Neural progenitor cell (in vitro differentiated cells): ENCODE data around the gene MICB. TPM values are rescaled to one million over a fixed set of nuclear protein-coding genes. Genes with fewer than 3 reads are reported as not detected.

Experiments
- DNase-seq: peaks from one replicate; pipeline ENCODE4 v3.0.0-alpha.2; 2016; ENCODE audit warnings: low spot score
- H2AFZ ChIP-seq: fragments of 200-600 bp; sonication (generic); replicated peaks from 2 replicates; pipeline ENCODE4 v1.6.1; 2016; ENCODE audit warnings: antibody characterized with exemption
- H3F3A ChIP-seq: fragments of 200-600 bp; sonication (generic); 2 replicates; pipeline ENCODE4 v1.6.1; 2016; ENCODE audit warnings: antibody characterized with exemption, low read depth
- H3K27ac ChIP-seq: fragments of 200-600 bp; sonication (generic); 2 replicates; pipeline ENCODE4 v1.5.1; 2016; ENCODE audit warnings: mild to moderate bottlenecking
- H3K27me3 ChIP-seq: fragments of 200-600 bp; sonication (generic); 2 replicates; pipeline ENCODE4 v1.6.1; 2016; ENCODE audit warnings: mild to moderate bottlenecking, moderate library complexity
- H3K36me3 ChIP-seq: fragments of 200-600 bp; sonication (generic); 2 replicates; pipeline ENCODE4 v1.5.1; 2016
- H3K4me1 ChIP-seq: fragments of 200-600 bp; sonication (generic); 2 replicates; pipeline ENCODE4 v1.6.1; 2016; ENCODE audit warnings: mixed run types
- H3K4me2 ChIP-seq: fragments of 200-600 bp; sonication (generic); 2 replicates; pipeline ENCODE4 v1.6.1; 2016
- H3K4me3 ChIP-seq: fragments of 200-600 bp; sonication (generic); 2 replicates; pipeline ENCODE4 v1.5.1; 2016
- H3K79me2 ChIP-seq: fragments of 200-600 bp; sonication (generic); 2 replicates; pipeline ENCODE4 v1.6.1; 2016; ENCODE audit warnings: low read depth
- H3K9ac ChIP-seq: fragments of 200-600 bp; sonication (generic); 2 replicates; pipeline ENCODE4 v1.6.1; 2016
- H3K9me3 ChIP-seq: fragments of 200-600 bp; sonication (generic); 2 replicates; pipeline ENCODE4 v1.5.1; 2016; ENCODE audit warnings: low read depth
- H4K20me1 ChIP-seq: fragments of 200-600 bp; sonication (generic); 2 replicates; pipeline ENCODE4 v1.6.1; 2016; ENCODE audit warnings: low read depth
- H3K27ac Mint-ChIP-seq: 3 replicates; pipeline ENCODE4 v1.8.0; 2021; ENCODE audit warnings: mixed read lengths
- H3K27me3 Mint-ChIP-seq: 2 replicates; pipeline ENCODE4 v1.8.0; 2022; ENCODE audit warnings: low read depth, mild to moderate bottlenecking, inconsistent platforms, moderate library complexity, mixed read lengths; ENCODE audit not compliant: insufficient read depth
- H3K36me3 Mint-ChIP-seq: 3 replicates; pipeline ENCODE4 v1.8.0; 2021; ENCODE audit warnings: mixed read lengths
- H3K4me1 Mint-ChIP-seq: 3 replicates; pipeline ENCODE4 v1.8.0; 2021; ENCODE audit warnings: mixed read lengths
- H3K4me3 Mint-ChIP-seq: 3 replicates; pipeline ENCODE4 v1.8.0; 2021; ENCODE audit warnings: mild to moderate bottlenecking, moderate library complexity, mixed read lengths
- H3K9me3 Mint-ChIP-seq: 3 replicates; pipeline ENCODE4 v1.8.0; 2020; ENCODE audit warnings: mixed read lengths
- CTCF ChIP-seq: fragments of 200-600 bp; sonication (generic); IDR thresholded peaks from 2 replicates; pipeline ENCODE4 v1.5.1; 2017; ENCODE audit warnings: antibody characterized with exemption, mild to moderate bottlenecking
- EZH2 ChIP-seq: fragments of 200-600 bp; sonication (generic); IDR thresholded peaks from 2 replicates; pipeline ENCODE4 v1.6.1; 2017; ENCODE audit warnings: antibody characterized with exemption, mild to moderate bottlenecking, moderate library complexity
- EZH2phosphoT487 ChIP-seq: fragments of 200-600 bp; sonication (generic); IDR thresholded peaks from 2 replicates; pipeline ENCODE4 v1.6.1; 2017; ENCODE audit warnings: antibody characterized with exemption
- total RNA-seq: library from RNA; depleted of rRNA; stranded (reverse); fragments of >200 nt; gene quantifications from 2 replicates; pipeline ENCODE4 v1.2.3, GENCODE V29; 2015; ENCODE audit warnings: low replicate concordance

MICB gene
- total RNA-seq, 1 donor from 2014 or later: 9.1 TPM

- Histone ChIP-seq H3K36me3 (peaks cover 36% of the 10 kb centered on the region), H2AFZ (no peak overlapping the region), H3K4me2 (no peak overlapping the region), H3K27ac (peak overlapping the region; percentile 74), H3K9ac (no peak overlapping the region), H3K27me3 (no peaks in the 10 kb centered on the region), H3F3A (peaks cover 86% of the 10 kb centered on the region), H3K4me1 (no peaks in the 10 kb centered on the region), H3K79me2 (peaks cover 62% of the 10 kb centered on the region), H3K4me3 (no peak overlapping the region), H3K9me3 (no peaks in the 10 kb centered on the region), H4K20me1 (peaks cover 98% of the 10 kb centered on the region)
- Mint-ChIP-seq H3K27me3 (peaks cover 4% of the 10 kb centered on the region), H3K27ac (no peak overlapping the region), H3K36me3 (peaks cover 61% of the 10 kb centered on the region), H3K4me3 (no peak overlapping the region), H3K4me1 (peaks cover 4% of the 10 kb centered on the region), H3K9me3 (no peaks in the 10 kb centered on the region)
- no peak for TF ChIP-seq CTCF
- no peak for TF ChIP-seq EZH2phosphoT487
- no peak for TF ChIP-seq EZH2
- no peak for DNase-seq
These were observed 35.5 kb downstream of the MICB start for GRCh38 chr6:31533455-31533841.

GRCh38 chr6:31534011-31534410 lies 36.1 kb downstream of the MICB start:
- no peak overlapping the region for H2AFZ ChIP-seq
- Mint-ChIP-seq H3K27me3 (peaks cover 4% of the 10 kb centered on the region), H3K36me3 (peaks cover 67% of the 10 kb centered on the region), H3K9me3 (no peaks in the 10 kb centered on the region), H3K4me3 (no peak overlapping the region), H3K27ac (no peak overlapping the region), H3K4me1 (peaks cover 9% of the 10 kb centered on the region)
- H3K9me3 ChIP-seq: no peaks in the 10 kb centered on the region
- no peak overlapping the region for H3K27ac ChIP-seq
- H3K4me2 ChIP-seq: no peak overlapping the region
- peaks cover 99% of the 10 kb centered on the region for H4K20me1 ChIP-seq
- H3K4me3 ChIP-seq: no peak overlapping the region
- peaks cover 86% of the 10 kb centered on the region for H3F3A ChIP-seq
- H3K27me3 ChIP-seq: no peaks in the 10 kb centered on the region
- peaks cover 1% of the 10 kb centered on the region for H3K4me1 ChIP-seq
- TF ChIP-seq CTCF (no peak), EZH2 (no peak), EZH2phosphoT487 (no peak)
- no peak overlapping the region for H3K9ac ChIP-seq
- DNase-seq: no peak
- H3K36me3 ChIP-seq: peaks cover 42% of the 10 kb centered on the region
- peaks cover 68% of the 10 kb centered on the region for H3K79me2 ChIP-seq

- Histone ChIP-seq H3K27ac (peak overlapping the region; percentile 20), H3F3A (peaks cover 87% of the 10 kb centered on the region), H3K4me3 (no peak overlapping the region), H3K36me3 (peaks cover 47% of the 10 kb centered on the region), H4K20me1 (peaks cover 99% of the 10 kb centered on the region), H3K9ac (no peak overlapping the region), H3K4me2 (no peak overlapping the region), H3K27me3 (no peaks in the 10 kb centered on the region), H3K4me1 (peaks cover 7% of the 10 kb centered on the region), H3K79me2 (peaks cover 74% of the 10 kb centered on the region), H2AFZ (no peak overlapping the region), H3K9me3 (no peaks in the 10 kb centered on the region)
- H3K27me3 Mint-ChIP-seq: peaks cover 4% of the 10 kb centered on the region
- no peaks in the 10 kb centered on the region for H3K9me3 Mint-ChIP-seq
- H3K27ac Mint-ChIP-seq: no peak overlapping the region
- H3K4me1 Mint-ChIP-seq: peaks cover 14% of the 10 kb centered on the region
- no peak overlapping the region for H3K4me3 Mint-ChIP-seq
- no peak for TF ChIP-seq EZH2
- TF ChIP-seq EZH2phosphoT487: no peak
- no peak for TF ChIP-seq CTCF
- no peak for DNase-seq
- H3K36me3 Mint-ChIP-seq: peaks cover 72% of the 10 kb centered on the region
These were observed 36.6 kb downstream of the MICB start for GRCh38 chr6:31534521-31535040.
